Suppressor macrophage treated with lipopolysaccharide for 1 hour (primary cell): ENCODE data around the gene MFSD6.
"Not testable (repeated sequence)": the region's sequence is repeated elsewhere in the genome, so short reads cannot be mapped to it uniquely, and the experiment has no call there.

Experiments
- DNase-seq, 3 donors: peaks; one replicate each; pipeline ENCODE4 v3.0.0-alpha.2; 2020 to 2022

MFSD6 gene

GRCh38 chr2:190504912-190505311 is 96.8 kb downstream of the MFSD6 start:
- no peak for DNase-seq

DNA sequence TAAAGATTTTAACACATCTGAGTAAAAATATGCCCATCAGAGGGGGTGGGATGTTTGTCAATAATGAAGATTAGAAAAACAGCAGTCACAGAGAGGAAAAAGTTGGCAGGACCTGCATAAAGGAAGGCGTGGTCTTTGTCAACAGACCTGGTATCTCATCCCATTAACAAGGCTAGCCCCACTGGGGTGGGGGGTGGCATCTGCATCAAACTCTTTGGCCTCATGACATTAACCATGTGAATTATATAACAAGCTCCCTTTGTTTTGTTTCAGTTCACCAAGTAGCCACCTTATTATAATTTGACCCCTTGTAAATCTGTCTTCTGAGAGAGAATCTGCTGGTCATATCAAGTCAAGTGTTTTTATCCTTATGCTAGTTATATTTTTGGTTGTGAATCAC is 97.5 kb downstream of the MFSD6 start:
- DNase-seq = no peak

DNA sequence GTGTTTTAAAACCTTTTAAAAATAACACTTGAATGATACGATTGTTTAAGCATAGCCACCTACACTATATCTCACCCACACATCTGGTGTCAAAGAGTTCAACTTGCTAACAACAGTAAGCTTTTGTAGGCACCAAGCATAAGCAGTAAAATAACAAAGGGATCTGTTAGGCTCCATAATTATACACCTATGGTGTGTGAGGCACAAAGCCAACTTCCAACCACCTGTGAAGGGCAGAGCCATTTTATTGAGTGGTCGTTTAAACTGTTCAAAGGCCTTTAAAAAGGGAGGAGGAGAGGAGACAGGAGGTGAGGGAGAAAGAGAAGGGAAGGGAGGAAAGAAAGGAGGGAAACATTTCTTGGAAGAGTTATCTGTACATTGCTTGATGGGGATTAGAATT is 98.5 kb downstream of the MFSD6 start:
- no peak for DNase-seq

- DNase-seq = no peak
Measured at GRCh38 chr2:190507135-190507534, 99.0 kb downstream of the MFSD6 start.

DNA sequence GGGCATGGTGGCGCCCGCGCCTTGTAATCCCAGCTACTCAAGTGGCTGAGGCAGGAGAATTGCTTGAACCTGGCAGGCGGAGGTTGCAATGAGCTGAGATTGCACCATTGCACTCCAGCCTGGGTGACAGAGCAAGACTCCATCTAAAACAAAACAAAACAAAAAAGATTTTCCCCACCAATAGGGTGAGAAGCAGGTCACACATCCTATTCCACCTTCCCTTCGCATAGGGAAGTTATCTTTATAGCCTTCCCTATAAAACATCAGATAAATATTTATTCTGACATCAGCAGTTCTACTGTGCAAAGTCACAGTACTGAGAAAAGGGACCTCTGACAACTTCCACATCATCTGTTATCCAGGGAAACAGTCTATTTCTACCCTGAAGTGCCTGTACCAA is 101.7 kb downstream of the MFSD6 start:
- DNase-seq = not testable (repeated sequence)

DNA sequence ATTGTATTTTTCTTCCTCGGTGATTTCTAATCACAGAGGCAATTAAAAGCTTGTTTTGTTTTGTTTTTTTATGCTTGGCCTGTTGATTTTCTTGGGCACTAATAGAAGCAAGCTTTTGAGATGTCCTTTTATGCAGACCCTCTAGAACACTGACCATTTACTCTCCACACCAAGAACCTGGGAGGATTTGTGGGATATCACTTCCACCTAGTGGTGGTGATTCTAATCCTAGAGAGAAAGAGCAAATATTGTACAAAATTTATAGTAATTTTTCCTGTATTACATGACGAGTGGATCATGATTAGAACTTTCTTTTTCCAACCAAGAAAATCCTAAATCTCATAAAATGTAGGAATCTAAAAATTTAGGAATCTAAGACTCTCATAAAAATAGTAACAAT is 102.9 kb downstream of the MFSD6 start:
- DNase-seq = no peak

GRCh38 chr2:190512539-190513095 is 104.5 kb downstream of the MFSD6 start:
- DNase-seq = no peak

- no peak for DNase-seq
Measured at GRCh38 chr2:190513877-190514276, 105.7 kb downstream of the MFSD6 start.

DNA sequence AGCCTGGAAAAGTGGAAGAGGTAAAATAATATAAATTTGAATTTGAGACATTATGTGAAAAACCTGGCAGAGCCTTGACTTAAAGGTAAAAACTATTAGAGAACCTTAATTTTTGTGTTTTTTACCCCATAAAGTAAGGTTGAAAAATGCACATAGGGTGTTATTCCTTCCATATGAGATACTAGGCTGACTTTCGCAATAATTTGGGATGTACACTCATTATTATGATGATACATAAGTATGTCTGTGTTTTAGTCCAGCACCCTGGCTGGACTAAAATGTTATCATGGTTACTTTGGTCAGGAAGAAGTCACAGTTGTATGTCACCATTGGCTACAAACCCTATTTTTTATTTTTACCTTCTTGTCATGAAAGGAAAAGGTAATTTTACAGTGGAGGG is 106.5 kb downstream of the MFSD6 start:
- no peak for DNase-seq

DNA sequence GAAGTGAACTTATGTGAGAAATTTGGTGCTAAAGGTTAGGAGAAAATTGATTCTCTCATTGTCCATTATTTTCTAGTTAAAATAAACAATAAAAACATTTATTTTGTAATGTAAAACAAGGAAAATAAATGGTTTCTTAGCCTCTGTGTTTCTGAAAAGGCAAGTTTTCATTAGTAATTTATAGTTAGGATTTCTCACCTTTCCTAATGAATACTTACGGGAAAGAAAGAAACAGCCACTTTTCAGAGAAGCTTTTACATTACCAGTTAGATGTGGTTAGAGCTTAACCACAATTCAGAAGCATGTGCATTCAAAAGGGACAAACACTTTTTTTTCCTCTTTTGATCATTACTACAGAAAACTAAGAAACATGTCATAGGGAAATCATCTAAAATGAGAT is 107.5 kb downstream of the MFSD6 start:
- DNase-seq = no peak

GRCh38 chr2:190517468-190517867 is 109.3 kb downstream of the MFSD6 start:
- no peak for DNase-seq

DNA sequence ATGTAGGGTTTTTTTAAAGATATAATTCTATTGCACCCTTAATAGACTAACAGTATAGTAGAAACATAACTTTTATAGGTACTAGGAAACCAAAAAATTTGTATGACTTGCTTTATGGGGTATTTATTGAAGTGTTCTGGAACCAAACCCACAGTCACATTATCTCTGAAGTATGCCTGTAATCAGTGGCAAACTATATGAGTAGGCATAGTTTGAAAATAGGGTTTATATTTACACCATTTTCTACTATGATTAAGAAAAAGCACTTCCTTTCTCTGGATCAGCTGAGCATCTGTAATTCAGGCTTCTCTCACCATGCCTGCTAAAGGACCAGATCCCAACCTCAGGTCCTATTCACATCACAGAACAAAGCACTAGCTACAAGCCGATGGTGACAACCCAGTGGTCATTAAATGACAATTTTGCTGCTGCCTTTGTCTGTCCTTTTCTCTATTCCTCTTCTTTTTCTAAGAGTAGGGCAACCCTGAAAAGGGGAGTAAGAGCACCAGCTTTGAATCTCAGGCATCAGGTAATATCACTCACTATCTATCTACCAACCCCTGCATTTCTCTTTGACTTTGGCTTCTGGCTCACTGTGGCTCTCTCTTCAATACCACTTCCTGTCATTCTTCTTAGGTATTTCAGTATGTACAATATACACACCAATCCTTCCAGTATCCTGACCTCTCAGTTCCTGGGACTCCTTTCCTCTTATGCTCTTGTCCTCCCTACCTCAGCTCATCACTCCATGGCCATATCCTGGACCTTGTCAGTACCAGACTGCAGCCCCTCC is 112.0 kb downstream of the MFSD6 start:
- no peak for DNase-seq

GRCh38 chr2:190524928-190525327 is 116.8 kb downstream of the MFSD6 start:
- no peak for DNase-seq

DNA sequence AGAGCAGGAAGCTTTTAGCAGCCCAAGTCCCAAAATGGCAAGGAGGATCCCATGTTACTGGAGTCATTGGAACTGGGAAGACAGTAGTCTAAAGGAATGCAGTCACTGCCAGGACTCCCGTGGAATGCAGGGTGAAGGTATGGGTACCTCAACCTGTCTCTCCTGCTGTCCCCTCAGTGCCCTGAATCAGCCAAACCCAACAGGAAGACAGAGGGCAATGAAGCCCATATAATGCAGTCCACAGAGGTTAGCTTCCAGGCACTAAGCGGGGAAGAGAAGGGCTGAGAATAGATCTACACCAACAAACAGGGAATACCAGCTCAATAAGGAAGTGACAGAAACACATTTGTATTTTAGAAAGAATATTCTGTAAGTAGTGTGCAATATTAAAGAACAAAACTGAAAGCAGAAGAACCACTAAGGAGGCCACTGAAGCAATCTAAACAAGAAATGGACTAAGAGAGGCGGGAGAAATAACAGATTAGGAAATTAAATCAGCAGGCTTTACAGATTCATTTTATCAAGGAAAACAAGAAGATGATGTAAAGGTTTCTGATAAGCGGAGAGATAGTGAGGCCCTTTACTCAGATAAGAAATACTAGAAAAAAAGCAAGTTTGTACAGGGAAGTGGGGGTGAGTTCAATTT is 118.1 kb downstream of the MFSD6 start:
- peak; percentile 40 to 67 (median 63) for DNase-seq

- no peak for DNase-seq
Measured at GRCh38 chr2:190527214-190527613, 119.1 kb downstream of the MFSD6 start.

DNA sequence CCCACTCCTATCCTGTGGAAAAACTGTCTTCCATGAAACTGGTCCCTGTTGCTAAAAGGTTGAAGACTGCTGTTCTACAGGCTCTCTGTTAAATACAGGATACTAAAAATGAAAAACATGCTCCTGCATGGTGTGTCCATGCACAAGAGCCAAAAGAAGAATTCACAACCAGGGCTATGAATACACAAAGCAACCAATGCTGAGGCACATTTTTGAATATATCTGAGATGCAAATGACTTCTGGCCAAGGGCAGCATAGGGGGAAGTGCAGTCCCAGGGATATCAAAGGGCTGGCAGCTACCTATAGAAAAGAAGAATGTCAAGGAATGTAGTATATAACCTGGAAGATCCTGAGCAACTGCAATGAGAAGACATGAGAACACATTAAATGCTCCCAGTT is 119.8 kb downstream of the MFSD6 start:
- DNase-seq = no peak

- peak; percentile 55 to 62 (median 56) for DNase-seq
Measured at GRCh38 chr2:190528521-190529001, 120.4 kb downstream of the MFSD6 start.

DNA sequence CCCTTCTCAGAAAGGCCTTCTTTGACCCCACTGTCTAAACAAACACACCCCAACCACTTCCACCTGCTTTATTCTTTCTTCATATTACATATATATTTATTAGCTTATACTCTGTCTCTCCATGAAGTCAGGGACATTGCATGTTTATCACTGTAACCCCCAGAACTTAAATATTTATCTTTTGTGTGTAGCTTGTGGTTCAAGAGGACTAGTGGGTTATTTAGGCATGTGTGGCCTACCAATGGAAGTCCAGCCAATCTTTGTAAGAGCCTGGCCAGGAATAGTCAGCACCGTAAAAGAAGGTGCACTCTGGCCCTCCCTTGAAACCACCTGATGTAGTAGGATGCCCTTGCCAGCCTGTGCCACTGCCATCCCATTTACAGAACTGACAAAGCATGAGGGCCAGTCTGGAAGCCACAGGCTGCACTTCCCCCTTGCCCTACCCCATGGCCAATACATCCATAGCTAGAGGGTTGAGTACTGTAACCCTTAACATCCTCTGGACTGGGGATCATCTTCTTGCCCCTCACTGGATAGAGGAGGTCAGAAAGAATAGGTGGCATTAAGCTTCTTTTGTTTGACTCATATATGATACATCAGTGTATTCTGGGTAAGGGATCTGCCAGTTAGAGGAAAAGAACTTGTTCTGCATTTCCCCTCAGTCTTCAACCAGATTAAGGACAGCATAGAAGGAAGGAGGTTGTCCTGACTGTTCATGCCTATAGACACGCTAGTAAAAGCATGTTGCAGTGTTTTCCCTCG is 121.5 kb downstream of the MFSD6 start:
- DNase-seq = peak; percentile 37 to 64 (median 54)

DNA sequence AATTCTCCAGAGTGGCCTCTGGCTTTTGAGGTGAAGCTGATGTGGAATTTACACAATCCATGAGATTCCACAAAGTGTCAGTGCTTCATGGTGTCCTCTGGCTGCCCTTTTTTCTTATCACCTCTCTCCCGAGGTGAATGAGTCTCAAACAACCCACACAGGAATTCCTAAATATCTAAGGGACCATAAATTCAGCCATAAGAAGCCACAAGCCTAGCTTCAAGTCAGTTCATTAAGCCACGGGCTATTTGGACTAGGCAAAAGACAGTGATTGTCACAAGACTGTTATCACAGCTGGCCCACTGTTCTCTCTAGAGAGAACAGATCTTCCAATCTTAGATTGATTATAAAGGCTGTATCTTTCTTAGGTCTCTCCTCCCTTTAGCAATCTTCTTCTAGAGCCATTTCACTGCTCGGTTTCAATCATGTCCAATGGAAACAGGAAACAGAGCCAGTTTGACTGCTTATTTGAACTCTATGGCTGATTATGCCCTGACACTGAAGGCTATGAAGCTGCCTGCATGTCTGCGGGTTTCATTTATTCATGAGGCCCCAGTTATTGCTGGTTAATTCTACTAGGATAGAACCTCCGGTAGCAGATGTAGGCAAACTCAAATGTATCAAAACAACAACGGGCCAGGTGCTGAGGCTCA is 122.2 kb downstream of the MFSD6 start:
- DNase-seq = no peak

GRCh38 chr2:190532581-190532980 is 124.4 kb downstream of the MFSD6 start:
- no peak for DNase-seq

- peak in 1 of 3 donors; percentile 30 for DNase-seq
Measured at GRCh38 chr2:190533175-190533967, 125.2 kb downstream of the MFSD6 start.

DNA sequence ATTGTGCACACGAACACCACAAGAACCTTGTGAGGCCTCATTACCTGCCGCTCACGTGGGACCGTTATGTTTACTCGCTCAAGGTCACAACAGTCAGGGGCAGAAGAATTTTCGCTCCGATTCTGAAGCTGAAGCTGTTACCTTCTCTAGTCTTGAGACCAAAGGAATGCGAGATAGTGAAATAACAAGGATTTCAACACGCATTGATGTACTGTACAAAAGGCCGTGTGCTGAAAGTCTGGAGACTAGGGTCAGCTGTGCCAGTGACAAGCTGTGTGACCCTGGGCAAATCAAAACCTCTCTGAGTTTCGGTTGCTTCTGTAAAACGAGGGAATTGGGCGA is 125.8 kb downstream of the MFSD6 start:
- DNase-seq = no peak
